GM12878 (cell line): ENCODE measurements around the gene MYBBP1A. TPM values are rescaled to one million over a fixed set of nuclear protein-coding genes. Genes with fewer than 3 reads are reported as not detected.

ENCODE experiments used
- ATAC-seq: fragments of 200-7000 bp; cut with Tn5 transposase; 3 replicates; pipeline ENCODE4 v1.9.1; 2020; ENCODE audit warnings: mild to moderate bottlenecking, moderate library complexity
- BruUV-seq: library from RNA; stranded (reverse); fragments of 400-500 nt; replicated peaks from 2 replicates; lab custom pipeline; 2021; lab: Mats Ljungman, UMichigan
- CTCF ChIA-PET: fragments of 300-600 bp; sonication (Branson Sonifier 250); formaldehyde crosslinking; extraction: SDS; loops from one replicate; lab custom pipeline; 2021; ENCODE audit warnings: inconsistent platforms; lab: Yijun Ruan, JAX
- POLR2A ChIA-PET: fragments of 350-600 bp; formaldehyde crosslinking; extraction: SDS; loops from one replicate; lab custom pipeline; 2021; ENCODE audit warnings: inconsistent platforms; lab: Charles Lee
- RAD21 ChIA-PET: fragments of 300-600 bp; sonication (Branson Sonifier 250); formaldehyde crosslinking; loops from one replicate; lab custom pipeline; 2023; ENCODE audit warnings: antibody characterized with exemption; ENCODE audit not compliant: unreplicated experiment; lab: Charles Lee
- SMC1A ChIA-PET: fragments of 300-600 bp; sonication (Branson Sonifier 250); formaldehyde crosslinking; loops from one replicate; lab custom pipeline; 2023; ENCODE audit not compliant: unreplicated experiment, uncharacterized antibody; lab: Charles Lee
- DNase-seq: peaks from one replicate; pipeline ENCODE4 v3.0.0-alpha.2; 2011; ENCODE audit warnings: low read depth, low spot score
- FAIRE-seq: peaks from 3 replicates; lab custom pipeline; 2011; peaks lifted over from hg19 to GRCh38; lab: Jason Lieb, UNC
- H2AFZ ChIP-seq: 2 replicates; pipeline ENCODE4 v1.6.0; 2011; ENCODE audit warnings: low read depth, low read length, control low read depth; ENCODE audit not compliant: control insufficient read depth
- H3K27ac ChIP-seq: 2 replicates; pipeline ENCODE4 v1.5.1; 2011; ENCODE audit warnings: control low read depth; ENCODE audit not compliant: control insufficient read depth, insufficient read depth
- H3K27me3 ChIP-seq, 2 experiments: replicated peaks in 1 of 2; 2 replicates each; pipeline versions ENCODE4 v1.6.0 to v1.6.1; 2011; ENCODE audit warnings: low read length in 1 of 2; ENCODE audit not compliant: control insufficient read depth in 2 of 2, insufficient read depth in 2 of 2
- H3K36me3 ChIP-seq, 2 experiments: 2 replicates each; pipeline ENCODE4 v1.5.1; 2011; ENCODE audit warnings: low read length in 1 of 2; ENCODE audit not compliant: control insufficient read depth in 2 of 2, insufficient read depth in 2 of 2
- H3K4me1 ChIP-seq: 2 replicates; pipeline ENCODE4 v1.6.1; 2011; ENCODE audit warnings: mild to moderate bottlenecking, low read length, moderate library complexity, mixed read lengths; ENCODE audit not compliant: control insufficient read depth, insufficient read depth
- H3K4me2 ChIP-seq: 2 replicates; pipeline ENCODE4 v1.6.0; 2011; ENCODE audit warnings: control low read depth; ENCODE audit not compliant: control insufficient read depth, insufficient read depth
- H3K4me3 ChIP-seq: fragments of 200-600 bp; sonication (generic); 2 replicates; pipeline ENCODE4 v1.5.1; 2016
- H3K79me2 ChIP-seq: 2 replicates; pipeline ENCODE4 v1.6.0; 2011; ENCODE audit warnings: low read length; ENCODE audit not compliant: control insufficient read depth, insufficient read depth
- H3K9ac ChIP-seq: 2 replicates; pipeline ENCODE4 v1.8.0; 2011; ENCODE audit warnings: low read length, control low read depth, mixed read lengths; ENCODE audit not compliant: control insufficient read depth, insufficient read depth
- H3K9me3 ChIP-seq: replicated peaks from 3 replicates; pipeline ENCODE4 v1.5.1; 2011; ENCODE audit warnings: mild to moderate bottlenecking, low read length; ENCODE audit not compliant: control insufficient read depth, insufficient read depth
- H4K20me1 ChIP-seq: 2 replicates; pipeline ENCODE4 v1.6.0; 2011; ENCODE audit not compliant: control insufficient read depth, insufficient read depth
- ATF3 ChIP-seq: IDR thresholded peaks from 2 replicates; pipeline ENCODE4 v1.6.1; 2011; ENCODE audit warnings: low read depth, mild to moderate bottlenecking, low read length, moderate library complexity, borderline replicate concordance; ENCODE audit errors: extremely low read depth
- ATF7 ChIP-seq: fragments of 450-650 bp; IDR thresholded peaks from 2 replicates; pipeline ENCODE4 v1.6.1; 2016; ENCODE audit warnings: low read depth, mild to moderate bottlenecking
- CBX5 ChIP-seq: sonication (generic); IDR thresholded peaks from 2 replicates; pipeline ENCODE4 v1.6.1; 2016; ENCODE audit warnings: low read depth, moderate library complexity, mild to moderate bottlenecking, inconsistent platforms
- CUX1 ChIP-seq: IDR thresholded peaks from 2 replicates; pipeline ENCODE4 v1.6.1; 2012; ENCODE audit warnings: improper control_type of control experiment, low read depth, low read length; ENCODE audit not compliant: insufficient replicate concordance
- GATAD2B ChIP-seq: fragments of 450-650 bp; conservative IDR thresholded peaks from 2 replicates; pipeline ENCODE4 v1.6.1; 2017; ENCODE audit warnings: low read depth, mild to moderate bottlenecking, moderate library complexity
- POLR2A ChIP-seq: IDR thresholded peaks from 2 replicates; pipeline ENCODE4 v1.6.1; 2011; ENCODE audit warnings: low read depth, mild to moderate bottlenecking, low read length
- SUPT20H ChIP-seq: IDR thresholded peaks from 2 replicates; pipeline ENCODE4 v1.6.1; 2011; ENCODE audit warnings: low read depth, mild to moderate bottlenecking, low read length, moderate library complexity, borderline replicate concordance; ENCODE audit not compliant: control insufficient read depth
- ZNF622 ChIP-seq: fragments of 450-650 bp; IDR thresholded peaks from 2 replicates; pipeline ENCODE4 v1.6.1; 2017; ENCODE audit warnings: mild to moderate bottlenecking, inconsistent platforms
- WGBS: methylation state at CpG from one replicate; pipeline ENCODE4 v1.1.6; 2016; ENCODE audit warnings: low lambda C conversion rate; ENCODE audit not compliant: insufficient replicate concordance, insufficient coverage; ENCODE audit errors: missing lambda C conversion rate; 5-methylcytosine and 5-hydroxymethylcytosine counted together
- in situ Hi-C: fragments of 300-500 bp; cut with MboI; formaldehyde crosslinking; loops from 9 replicates; pipeline ENCODE4 v1.14.3; 2018; ENCODE audit warnings: mixed read lengths
- intact Hi-C: fragments of 100-400 bp; cut with micrococcal nuclease; formaldehyde crosslinking; loops from one replicate; pipeline ENCODE4 v1.14.2; 2022; ENCODE audit not compliant: unreplicated experiment
- polyA plus RNA-seq, 11 experiments: library from polyadenylated mRNA; depleted of rRNA in 4 of 11; unstranded in 6 of 11; stranded (reverse) in 5 of 11; fragments of >200 nt; fragmentation: Nextera tagmentation in 4 of 11; fragmentation: Illumina TruSeq in 1 of 11; extraction: Ambion mirVana in 4 of 11; extraction: Trizol in 1 of 11; gene quantifications; 1 replicate in 1 of 11; 2 replicates in 10 of 11; pipeline versions ENCODE4 v1.2.1 to v1.2.3, GENCODE V29; 2011 to 2016; ENCODE audit warnings: inconsistent platforms in 2 of 11, missing spikeins in 2 of 11, low read depth in 1 of 11
- total RNA-seq, 4 experiments: library from RNA; depleted of rRNA in 3 of 4; stranded (reverse); fragments of >200 nt in 3 of 4; fragmentation: Illumina TruSeq in 1 of 4; extraction: Trizol in 1 of 4; gene quantifications; 2 replicates each; pipeline versions ENCODE4 v1.2.1 to v1.2.3, GENCODE V29; 2013 to 2021
- TF ChIP-seq, protein P1 (sequence below): fragments of 450-650 bp; IDR thresholded peaks from 2 replicates; pipeline ENCODE4 v1.6.1; 2017; ENCODE audit warnings: mild to moderate bottlenecking
- TF ChIP-seq, protein P2 (sequence below): IDR thresholded peaks from 2 replicates; pipeline ENCODE4 v1.6.1; 2011; ENCODE audit warnings: borderline replicate concordance, low read depth, mild to moderate bottlenecking, moderate library complexity, mixed read lengths, low read length; ENCODE audit not compliant: insufficient read depth; ENCODE audit errors: extremely low read length
- TF ChIP-seq, protein P3 (sequence below): IDR thresholded peaks from 2 replicates; pipeline ENCODE4 v1.6.1; 2011; ENCODE audit warnings: low read depth, low read length, improper control_type of control experiment, borderline replicate concordance
- TF ChIP-seq, protein P4 (sequence below): fragments of 450-650 bp; IDR thresholded peaks from 2 replicates; pipeline ENCODE4 v1.6.1; 2016; ENCODE audit warnings: mild to moderate bottlenecking

Gene MYBBP1A
- total and polyA plus RNA-seq, 10 of the 15 experiments (the other 5 are each of a cell fraction or from before 2014, with no cell fraction given) = 2.5 to 121 (median 71.6) TPM

DNA sequence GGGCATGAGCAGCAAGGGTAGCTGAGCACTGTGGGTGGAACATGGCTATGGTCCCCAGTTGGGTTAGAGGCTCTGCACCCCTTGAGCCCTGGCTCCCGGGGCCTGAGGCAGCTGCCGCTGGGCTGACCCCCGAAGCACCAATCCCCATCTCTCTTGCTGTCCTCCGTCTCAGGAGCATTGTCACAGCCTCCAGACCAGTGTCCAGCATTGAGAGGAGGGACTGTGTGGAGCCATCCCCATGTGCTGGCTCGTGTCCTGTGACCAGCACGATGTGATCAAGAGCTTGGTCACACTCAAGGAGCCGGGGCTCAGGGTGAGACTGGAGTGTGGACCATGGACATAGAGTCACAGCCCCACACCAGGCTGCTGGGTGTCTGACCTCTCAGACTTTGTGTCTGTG, 32.0 kb upstream of the MYBBP1A start:
- H3K79me2 ChIP-seq = no peaks in the 10 kb centered on the region
- no peaks in the 10 kb centered on the region for H3K36me3 ChIP-seq
- H2AFZ ChIP-seq = no peak overlapping the region
- no peak overlapping the region for H3K4me3 ChIP-seq
- ChIA-PET CTCF (interaction anchor here (1.1 kb wide), 1 partner anchor 20 kb away, joined by 5 read pairs; no protein-coding TSS in a partner anchor), SMC1A (interaction anchor here (0.7 kb wide), 1 partner anchor 18 kb away, joined by 3 read pairs; no protein-coding TSS in a partner anchor), POLR2A (no interaction called here), RAD21 (no interaction called here)
- ATAC-seq = no peak
- no peak for DNase-seq
- no peaks in the 10 kb centered on the region; the same call in none of the 2 replicates for H4K20me1 ChIP-seq
- WGBS = 49% methylated on average over 7 of the region's 7 CpGs
- H3K27ac ChIP-seq = no peak overlapping the region
- H3K9ac ChIP-seq = no peak overlapping the region
- BruUV-seq = no TSS peak
- intact Hi-C loops (no loop called here), in situ Hi-C loops (no loop called here)
- no peaks in the 10 kb centered on the region for H3K4me1 ChIP-seq
- peaks cover 10 to 13% of the 10 kb centered on the region in 2 experiments for H3K27me3 ChIP-seq
- H3K9me3 ChIP-seq = no peaks in the 10 kb centered on the region; the same call in 2 of the 3 replicates
- no peak for FAIRE-seq
- no peak overlapping the region for H3K4me2 ChIP-seq
- TF ChIP-seq CUX1 (no peak), GATAD2B (no peak), ATF3 (no peak), ZNF622 (no peak), SUPT20H (no peak), POLR2A (no peak), ATF7 (no peak), CBX5 (no peak)
- TF ChIP-seq, protein P1, sequence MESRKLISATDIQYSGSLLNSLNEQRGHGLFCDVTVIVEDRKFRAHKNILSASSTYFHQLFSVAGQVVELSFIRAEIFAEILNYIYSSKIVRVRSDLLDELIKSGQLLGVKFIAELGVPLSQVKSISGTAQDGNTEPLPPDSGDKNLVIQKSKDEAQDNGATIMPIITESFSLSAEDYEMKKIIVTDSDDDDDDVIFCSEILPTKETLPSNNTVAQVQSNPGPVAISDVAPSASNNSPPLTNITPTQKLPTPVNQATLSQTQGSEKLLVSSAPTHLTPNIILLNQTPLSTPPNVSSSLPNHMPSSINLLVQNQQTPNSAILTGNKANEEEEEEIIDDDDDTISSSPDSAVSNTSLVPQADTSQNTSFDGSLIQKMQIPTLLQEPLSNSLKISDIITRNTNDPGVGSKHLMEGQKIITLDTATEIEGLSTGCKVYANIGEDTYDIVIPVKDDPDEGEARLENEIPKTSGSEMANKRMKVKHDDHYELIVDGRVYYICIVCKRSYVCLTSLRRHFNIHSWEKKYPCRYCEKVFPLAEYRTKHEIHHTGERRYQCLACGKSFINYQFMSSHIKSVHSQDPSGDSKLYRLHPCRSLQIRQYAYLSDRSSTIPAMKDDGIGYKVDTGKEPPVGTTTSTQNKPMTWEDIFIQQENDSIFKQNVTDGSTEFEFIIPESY = no peak
- TF ChIP-seq, protein P2, sequence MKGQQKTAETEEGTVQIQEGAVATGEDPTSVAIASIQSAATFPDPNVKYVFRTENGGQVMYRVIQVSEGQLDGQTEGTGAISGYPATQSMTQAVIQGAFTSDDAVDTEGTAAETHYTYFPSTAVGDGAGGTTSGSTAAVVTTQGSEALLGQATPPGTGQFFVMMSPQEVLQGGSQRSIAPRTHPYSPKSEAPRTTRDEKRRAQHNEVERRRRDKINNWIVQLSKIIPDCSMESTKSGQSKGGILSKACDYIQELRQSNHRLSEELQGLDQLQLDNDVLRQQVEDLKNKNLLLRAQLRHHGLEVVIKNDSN = no peak
- TF ChIP-seq, protein P3, sequence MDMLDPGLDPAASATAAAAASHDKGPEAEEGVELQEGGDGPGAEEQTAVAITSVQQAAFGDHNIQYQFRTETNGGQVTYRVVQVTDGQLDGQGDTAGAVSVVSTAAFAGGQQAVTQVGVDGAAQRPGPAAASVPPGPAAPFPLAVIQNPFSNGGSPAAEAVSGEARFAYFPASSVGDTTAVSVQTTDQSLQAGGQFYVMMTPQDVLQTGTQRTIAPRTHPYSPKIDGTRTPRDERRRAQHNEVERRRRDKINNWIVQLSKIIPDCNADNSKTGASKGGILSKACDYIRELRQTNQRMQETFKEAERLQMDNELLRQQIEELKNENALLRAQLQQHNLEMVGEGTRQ = no peak
- TF ChIP-seq, protein P4, sequence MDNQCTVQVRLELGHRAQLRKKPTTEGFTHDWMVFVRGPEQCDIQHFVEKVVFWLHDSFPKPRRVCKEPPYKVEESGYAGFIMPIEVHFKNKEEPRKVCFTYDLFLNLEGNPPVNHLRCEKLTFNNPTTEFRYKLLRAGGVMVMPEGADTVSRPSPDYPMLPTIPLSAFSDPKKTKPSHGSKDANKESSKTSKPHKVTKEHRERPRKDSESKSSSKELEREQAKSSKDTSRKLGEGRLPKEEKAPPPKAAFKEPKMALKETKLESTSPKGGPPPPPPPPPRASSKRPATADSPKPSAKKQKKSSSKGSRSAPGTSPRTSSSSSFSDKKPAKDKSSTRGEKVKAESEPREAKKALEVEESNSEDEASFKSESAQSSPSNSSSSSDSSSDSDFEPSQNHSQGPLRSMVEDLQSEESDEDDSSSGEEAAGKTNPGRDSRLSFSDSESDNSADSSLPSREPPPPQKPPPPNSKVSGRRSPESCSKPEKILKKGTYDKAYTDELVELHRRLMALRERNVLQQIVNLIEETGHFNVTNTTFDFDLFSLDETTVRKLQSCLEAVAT = no peak
